Fibroblast of skin of back (primary cell): ENCODE results near the gene SPTSSB. TPM values are rescaled to one million over a fixed set of nuclear protein-coding genes. Genes with fewer than 3 reads are reported as not detected.

Experiments used
- DNase-seq: peaks from one replicate; pipeline ENCODE4 v3.0.0-alpha.2; 2013
- polyA plus RNA-seq, 2 experiments: library from polyadenylated mRNA; unstranded; fragments of 120-200 nt; gene quantifications; one replicate each; pipeline ENCODE4 v1.2.1, GENCODE V29; 2013; ENCODE audit not compliant: insufficient read length in 2 of 2

Gene SPTSSB
- polyA plus RNA-seq (2013, experiment 1 of 2; ENCODE audit: insufficient read length) = not detected
- polyA plus RNA-seq (2013, experiment 2 of 2; ENCODE audit: insufficient read length) = not detected

- peak; percentile 34 for DNase-seq
Observed at GRCh38 chr3:161371441-161372320, at the start of gene SPTSSB. Gene SPTSSB (minus strand): TSS chr3:161371517. CDS start chr3:161346323, 25,194 bp downstream.

DNA sequence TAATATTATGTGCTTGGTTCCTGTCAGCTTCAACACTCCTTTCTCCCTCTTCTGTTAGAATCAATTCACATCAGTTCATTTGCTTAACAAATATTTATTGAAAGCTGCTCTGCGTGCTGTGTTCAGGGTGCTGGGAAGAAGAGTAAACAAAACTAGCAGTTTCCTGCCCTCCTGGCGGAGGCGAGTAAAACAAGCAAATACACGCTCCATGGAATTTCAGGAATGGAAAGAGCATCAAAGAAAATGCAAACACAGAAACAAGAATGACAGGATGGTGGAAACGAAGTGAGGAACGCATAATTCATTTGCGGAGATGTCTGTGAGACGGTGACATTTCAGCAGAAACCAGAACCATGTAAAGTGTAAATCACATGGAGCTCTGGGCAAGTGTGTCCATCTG, 49.4 kb upstream of the SPTSSB start:
- DNase-seq = peak; percentile 44

- no peak for DNase-seq
Observed at GRCh38 chr3:161419555-161420333, 48.4 kb upstream of the SPTSSB start.

GRCh38 chr3:161415506-161416231, 44.4 kb upstream of the SPTSSB start:
- DNase-seq = peak; percentile 94

DNA sequence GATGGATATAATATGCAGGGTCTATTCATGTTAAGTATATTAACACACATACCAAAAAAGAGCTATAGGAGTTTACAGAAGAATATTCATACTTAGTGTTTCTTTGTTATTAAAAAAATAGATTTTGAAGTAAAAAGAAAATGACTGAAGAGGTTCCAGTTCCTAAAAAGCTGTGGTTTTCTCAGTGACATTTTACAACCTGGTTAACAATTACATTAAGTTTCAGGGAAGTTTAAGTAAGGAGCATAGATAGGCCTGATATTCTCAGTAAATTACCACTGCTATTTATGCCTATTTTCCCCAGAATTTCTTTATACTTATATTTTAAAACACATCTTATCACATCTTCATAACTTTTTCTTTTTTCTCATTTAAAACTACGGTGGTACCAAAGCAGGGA, 43.6 kb upstream of the SPTSSB start:
- no peak for DNase-seq

GRCh38 chr3:161413855-161414210, 42.5 kb upstream of the SPTSSB start:
- DNase-seq = no peak

DNA sequence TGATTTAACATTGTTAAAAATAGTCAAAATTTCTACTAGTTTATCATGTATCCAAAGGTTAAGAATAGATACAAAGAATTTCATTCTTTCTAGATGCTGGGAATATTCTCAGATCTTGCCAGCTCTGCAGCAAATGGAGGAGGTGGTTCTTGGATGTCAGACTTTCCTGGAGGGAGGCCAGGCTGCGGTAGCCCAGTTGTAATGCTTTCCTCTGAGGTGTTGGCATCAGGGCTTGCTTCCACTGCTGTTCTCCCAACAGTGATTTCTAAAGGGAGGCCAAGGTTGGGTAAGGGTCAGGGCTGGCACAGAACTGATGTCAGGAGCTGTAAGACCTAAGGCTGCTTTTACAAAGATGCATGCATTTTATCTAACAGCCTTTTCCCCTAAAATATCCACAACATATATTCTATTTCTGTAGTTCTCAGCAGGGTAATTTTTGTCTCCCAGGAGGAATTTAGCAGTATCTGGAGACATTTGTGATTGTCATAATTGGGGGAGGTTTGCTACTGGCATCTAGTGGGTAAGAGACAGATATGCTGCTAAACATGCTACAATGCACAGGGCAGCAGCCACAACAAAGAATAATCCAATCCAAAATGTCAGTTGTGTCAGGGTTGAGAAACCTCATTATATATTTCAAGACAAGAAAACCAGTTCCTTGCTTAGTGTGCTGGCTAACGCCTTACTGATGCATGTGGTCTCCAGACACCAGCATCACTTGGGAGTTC, 42.0 kb upstream of the SPTSSB start:
- peak; percentile 46 for DNase-seq

- no peak for DNase-seq
Observed at GRCh38 chr3:161412123-161412522, 40.8 kb upstream of the SPTSSB start.

- no peak for DNase-seq
Observed at GRCh38 chr3:161409858-161410257, 38.5 kb upstream of the SPTSSB start.

DNA sequence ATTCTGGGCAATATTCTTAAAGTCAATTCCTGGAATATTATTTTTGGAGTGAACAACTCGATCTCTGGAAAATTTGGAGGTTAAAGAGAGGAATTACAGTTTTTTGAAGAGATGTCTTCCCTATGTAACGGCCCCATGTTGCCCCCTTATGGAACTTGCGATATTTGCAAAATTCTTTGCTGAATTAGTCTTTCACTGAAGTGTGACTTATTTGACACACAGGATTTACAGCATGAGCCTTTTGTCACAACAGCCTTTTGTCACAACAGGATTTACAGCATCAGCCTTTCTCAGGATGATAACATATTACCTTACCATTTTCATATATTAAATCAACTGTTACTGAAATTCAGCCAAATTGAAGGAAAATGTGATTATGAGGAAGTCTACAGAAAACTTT, 37.8 kb upstream of the SPTSSB start:
- DNase-seq = peak; percentile 54

- DNase-seq = peak; percentile 26
Observed at GRCh38 chr3:161406594-161407555, 35.6 kb upstream of the SPTSSB start.

DNA sequence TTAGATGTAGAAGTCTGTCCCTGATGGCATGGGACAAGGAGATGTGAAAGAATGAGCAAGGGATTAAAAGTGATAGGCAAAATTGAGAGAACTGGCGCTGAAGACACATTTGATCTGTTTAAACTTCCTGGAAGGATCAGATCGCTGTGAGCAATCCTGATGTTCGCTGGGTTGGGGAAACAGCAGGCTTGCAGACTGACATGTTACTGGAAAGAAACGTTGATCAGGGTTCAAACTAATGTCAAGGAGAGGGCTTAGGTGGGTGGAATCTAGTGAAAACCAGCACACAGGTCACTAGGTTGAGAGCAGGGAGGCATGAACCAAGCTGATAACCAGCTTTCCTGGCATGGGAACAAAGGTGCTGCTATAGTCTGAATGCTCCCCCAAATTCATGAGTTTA, 34.5 kb upstream of the SPTSSB start:
- DNase-seq = no peak

DNA sequence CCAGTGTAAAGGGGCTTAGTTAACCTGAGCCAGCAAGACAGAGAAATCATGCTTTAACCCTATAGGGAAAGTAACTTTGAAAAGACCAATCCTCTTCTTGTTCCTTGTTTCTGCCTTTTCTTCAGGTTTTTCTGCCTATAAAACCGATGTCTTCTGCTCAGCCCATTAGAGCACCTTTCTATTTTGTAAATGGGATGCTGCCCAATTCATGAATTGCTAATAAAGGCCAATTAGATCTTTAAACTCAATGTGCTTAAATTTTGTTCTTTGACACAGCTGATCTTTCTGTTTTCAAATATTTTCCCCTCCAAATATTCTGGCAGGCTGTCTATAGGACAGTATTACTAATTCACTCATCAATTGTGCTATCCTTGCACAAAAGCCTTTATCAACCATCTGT, 33.8 kb upstream of the SPTSSB start:
- DNase-seq = no peak

DNA sequence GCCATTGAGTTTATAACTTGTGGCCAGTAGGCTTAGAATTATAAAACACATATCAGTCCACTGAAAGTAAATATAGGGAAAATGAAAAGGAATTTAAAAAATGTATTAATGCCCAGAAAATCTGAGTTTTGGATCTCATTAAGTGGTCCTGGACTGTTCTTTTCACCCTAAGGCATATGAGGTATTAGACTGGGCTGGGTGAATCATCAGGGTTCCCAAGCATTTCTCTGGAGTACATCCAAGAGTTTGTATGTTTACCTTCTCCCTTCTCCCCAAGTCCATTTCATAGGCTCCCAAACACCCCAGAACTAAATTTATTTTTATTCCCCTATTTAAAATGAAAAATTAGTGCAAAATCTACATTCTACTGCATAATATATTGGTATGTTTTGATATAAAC, 31.9 kb upstream of the SPTSSB start:
- DNase-seq = peak; percentile 33

DNA sequence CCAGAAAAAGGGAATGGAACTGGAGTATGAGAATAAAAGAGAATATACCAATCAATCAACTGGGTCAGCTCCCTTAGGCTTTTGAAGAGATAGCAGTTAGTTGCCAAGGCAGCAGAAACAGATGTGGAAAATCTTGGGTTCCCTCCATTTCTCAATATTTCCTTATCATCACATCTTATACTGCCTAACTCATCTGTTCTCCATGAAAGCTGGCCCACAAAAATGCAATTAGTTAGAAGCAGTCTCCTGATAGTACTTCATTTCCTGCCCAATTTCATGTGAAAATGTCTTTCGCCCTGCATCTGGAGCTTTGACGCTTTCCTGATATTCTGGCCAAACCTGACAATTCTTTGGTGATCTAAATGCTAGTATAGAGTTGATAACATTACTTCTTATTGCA, 30.1 kb upstream of the SPTSSB start:
- DNase-seq = no peak

- DNase-seq = no peak
Observed at GRCh38 chr3:161400650-161401049, 29.3 kb upstream of the SPTSSB start.

GRCh38 chr3:161395115-161396012, 24.0 kb upstream of the SPTSSB start:
- no peak for DNase-seq

- DNase-seq = no peak
Observed at GRCh38 chr3:161393803-161394202, 22.5 kb upstream of the SPTSSB start.

DNA sequence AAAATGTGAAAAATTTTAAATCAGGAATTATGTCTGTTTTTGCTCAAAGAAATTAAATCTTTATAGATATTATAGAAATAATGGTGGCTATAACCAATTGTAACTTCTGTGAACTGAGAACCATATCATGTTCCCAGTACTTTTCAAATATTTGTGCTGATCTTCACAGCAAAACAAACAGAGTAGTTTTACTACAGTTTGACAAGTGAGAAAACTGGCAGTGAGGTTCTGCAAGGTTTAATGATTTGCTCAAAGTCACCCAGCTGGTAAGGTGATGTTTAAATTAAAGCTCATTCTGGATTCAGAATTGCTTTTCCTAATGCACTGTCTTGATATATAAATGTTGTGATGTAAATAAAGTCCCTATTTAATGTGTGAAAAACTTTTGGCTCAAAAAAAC, 22.0 kb upstream of the SPTSSB start:
- no peak for DNase-seq

GRCh38 chr3:161392853-161393252, 21.5 kb upstream of the SPTSSB start:
- DNase-seq = no peak
